Heart left ventricle (tissue), 13 donors: ENCODE measurements around the gene NANS.

ENCODE experiments used
- CTCF ChIP-seq, 12 donors: fragments of 200-600 bp; sonication (generic) in 4 of 12; IDR thresholded peaks; one replicate each; pipeline versions ENCODE4 v1.5.0 to v1.8.0; 2018 to 2022; ENCODE audit warnings: antibody characterized with exemption in 12 of 12, mild to moderate bottlenecking in 5 of 12
- POLR2A ChIP-seq, 2 donors: fragments of 450-650 bp; IDR thresholded peaks; one replicate each; pipeline ENCODE4 v1.6.1; 2017; ENCODE audit warnings: antibody characterized with exemption in 2 of 2, mild to moderate bottlenecking in 2 of 2, moderate library complexity in 2 of 2
- donor health status: ischemic (EF 13 %, LVEDD 7.1; RV severe dilation, severe dysfunction).
- donor health status: DM: no; HTN: yes; CAD: no.
- donor health status: DM: no; HTN: no; CAD: no.
- donor health status: ischemic (EF 25% LVEDD 6.9; RV normal size, moderate dysfunction).
- donor health status: ischemic (EF 25% LVEDD 5.7; RV mildly dilated, moderate dysfunction).
- donor health status: ischemic (EF 35%, LVEDD 5.7; RV mildly dilated, moderate dysfunction).
- donor health status: nonischemic (EF 11% LVEDD 7.7; RV severe dilation, severe dysfunction).
- donor health status: DM: yes; HTN: yes; CAD: no.
- donor health status: PGD.
- donor health status: ischemic (EF 29% LVEDD 5.4; RV normal size, mild dysfunction).
- donor health status: nonischemic (EF 23%, LVEDD 6.1; RV moderate dilation, normal function).

GRCh38 chr9:98086461-98086860, 29.9 kb downstream of the NANS start:
- TF ChIP-seq CTCF (IDR thresholded peaks at IDR 0.05), result no peak
- no peak for TF ChIP-seq POLR2A (IDR thresholded peaks at IDR 0.05)
